ENCODE data around the gene RFK.

RFK gene

DNA sequence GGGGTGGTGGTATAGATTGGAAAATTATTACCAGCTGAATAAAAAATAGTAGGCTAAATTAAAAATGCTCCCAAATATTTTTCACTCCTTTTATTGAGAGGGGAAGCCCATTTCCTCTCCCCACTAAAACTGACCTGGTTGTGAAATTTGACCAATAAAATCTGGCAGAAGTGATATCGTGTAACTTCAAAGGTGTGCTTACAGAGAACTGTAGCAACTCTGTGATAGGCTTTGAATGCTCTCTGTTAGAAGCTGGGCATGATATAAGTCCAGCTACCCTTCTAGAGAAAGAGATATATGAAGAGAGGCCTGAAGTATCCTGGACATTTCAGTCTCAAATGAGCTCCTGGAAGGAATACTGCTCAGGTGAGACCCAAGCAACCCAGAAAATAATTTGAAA is 10.2 kb upstream of the RFK start:
- TF ChIP-seq, protein P1, sequence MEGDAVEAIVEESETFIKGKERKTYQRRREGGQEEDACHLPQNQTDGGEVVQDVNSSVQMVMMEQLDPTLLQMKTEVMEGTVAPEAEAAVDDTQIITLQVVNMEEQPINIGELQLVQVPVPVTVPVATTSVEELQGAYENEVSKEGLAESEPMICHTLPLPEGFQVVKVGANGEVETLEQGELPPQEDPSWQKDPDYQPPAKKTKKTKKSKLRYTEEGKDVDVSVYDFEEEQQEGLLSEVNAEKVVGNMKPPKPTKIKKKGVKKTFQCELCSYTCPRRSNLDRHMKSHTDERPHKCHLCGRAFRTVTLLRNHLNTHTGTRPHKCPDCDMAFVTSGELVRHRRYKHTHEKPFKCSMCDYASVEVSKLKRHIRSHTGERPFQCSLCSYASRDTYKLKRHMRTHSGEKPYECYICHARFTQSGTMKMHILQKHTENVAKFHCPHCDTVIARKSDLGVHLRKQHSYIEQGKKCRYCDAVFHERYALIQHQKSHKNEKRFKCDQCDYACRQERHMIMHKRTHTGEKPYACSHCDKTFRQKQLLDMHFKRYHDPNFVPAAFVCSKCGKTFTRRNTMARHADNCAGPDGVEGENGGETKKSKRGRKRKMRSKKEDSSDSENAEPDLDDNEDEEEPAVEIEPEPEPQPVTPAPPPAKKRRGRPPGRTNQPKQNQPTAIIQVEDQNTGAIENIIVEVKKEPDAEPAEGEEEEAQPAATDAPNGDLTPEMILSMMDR (IDR thresholded peaks at IDR 0.05; ENCODE audit: insufficient read depth, low read length, poor library complexity, severe bottlenecking): no peak
- H3K27me3 ChIP-seq (replicated peaks; ENCODE audit: control insufficient read depth, insufficient read depth, low read length): no peaks in the 10 kb centered on the region
- no peaks in the 10 kb centered on the region for H3K36me3 ChIP-seq (ENCODE audit: control insufficient read depth, insufficient read depth, low read length)
- DNase-seq (ENCODE audit: extremely low read depth, insufficient read length): no peak
- no peak overlapping the region for H3K4me3 ChIP-seq (replicated peaks; ENCODE audit: low read depth, low read length)

- peak; percentile 72 for DNase-seq (ENCODE audit: extremely low read depth, insufficient read length)
- TF ChIP-seq, protein P1 (IDR thresholded peaks at IDR 0.05; ENCODE audit: insufficient read depth, low read length, poor library complexity, severe bottlenecking): peak; percentile 47
Observed at GRCh38 chr9:76403352-76403751, 9.1 kb upstream of the RFK start.

GRCh38 chr9:76401580-76402354 is 7.5 kb upstream of the RFK start:
- no peak overlapping the region for H3K4me3 ChIP-seq (replicated peaks; ENCODE audit: low read depth, low read length)
- no peak for DNase-seq (ENCODE audit: extremely low read depth, insufficient read length)
- H3K27me3 ChIP-seq (replicated peaks; ENCODE audit: control insufficient read depth, insufficient read depth, low read length): no peaks in the 10 kb centered on the region
- TF ChIP-seq, protein P1 (IDR thresholded peaks at IDR 0.05; ENCODE audit: insufficient read depth, low read length, poor library complexity, severe bottlenecking): no peak
- no peaks in the 10 kb centered on the region for H3K36me3 ChIP-seq (ENCODE audit: control insufficient read depth, insufficient read depth, low read length)

More at GRCh38 chr9:76403352-76403751, 9.1 kb upstream of the RFK start:
- Histone ChIP-seq H3K27me3 (replicated peaks; ENCODE audit: control insufficient read depth, insufficient read depth, low read length) (no peaks in the 10 kb centered on the region), H3K36me3 (ENCODE audit: control insufficient read depth, insufficient read depth, low read length) (no peaks in the 10 kb centered on the region), H3K4me3 (replicated peaks; ENCODE audit: low read depth, low read length) (no peak overlapping the region)

DNA sequence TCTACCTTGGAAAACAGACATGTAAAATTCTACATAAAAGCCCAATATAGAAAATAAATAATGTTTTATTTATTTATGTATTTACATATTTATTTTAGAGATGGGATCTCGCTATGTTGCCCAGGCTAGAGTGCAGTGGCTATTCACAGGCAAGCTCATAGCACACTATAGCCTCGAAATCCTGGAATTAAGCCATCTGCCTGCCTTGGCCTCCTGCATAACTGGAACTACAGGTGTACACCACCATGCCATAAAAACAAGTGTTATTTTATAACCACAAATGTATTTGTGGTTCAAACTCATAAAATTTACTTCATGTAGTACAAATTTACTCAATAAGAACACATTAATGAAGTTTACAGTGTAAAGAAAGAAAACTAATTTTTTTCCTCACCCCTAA is 7.0 kb upstream of the RFK start:
- no peaks in the 10 kb centered on the region for H3K36me3 ChIP-seq (ENCODE audit: control insufficient read depth, insufficient read depth, low read length)
- H3K27me3 ChIP-seq (replicated peaks; ENCODE audit: control insufficient read depth, insufficient read depth, low read length): no peaks in the 10 kb centered on the region
- DNase-seq (ENCODE audit: extremely low read depth, insufficient read length): no peak
- TF ChIP-seq, protein P1 (IDR thresholded peaks at IDR 0.05; ENCODE audit: insufficient read depth, low read length, poor library complexity, severe bottlenecking): no peak
- no peak overlapping the region for H3K4me3 ChIP-seq (replicated peaks; ENCODE audit: low read depth, low read length)

DNA sequence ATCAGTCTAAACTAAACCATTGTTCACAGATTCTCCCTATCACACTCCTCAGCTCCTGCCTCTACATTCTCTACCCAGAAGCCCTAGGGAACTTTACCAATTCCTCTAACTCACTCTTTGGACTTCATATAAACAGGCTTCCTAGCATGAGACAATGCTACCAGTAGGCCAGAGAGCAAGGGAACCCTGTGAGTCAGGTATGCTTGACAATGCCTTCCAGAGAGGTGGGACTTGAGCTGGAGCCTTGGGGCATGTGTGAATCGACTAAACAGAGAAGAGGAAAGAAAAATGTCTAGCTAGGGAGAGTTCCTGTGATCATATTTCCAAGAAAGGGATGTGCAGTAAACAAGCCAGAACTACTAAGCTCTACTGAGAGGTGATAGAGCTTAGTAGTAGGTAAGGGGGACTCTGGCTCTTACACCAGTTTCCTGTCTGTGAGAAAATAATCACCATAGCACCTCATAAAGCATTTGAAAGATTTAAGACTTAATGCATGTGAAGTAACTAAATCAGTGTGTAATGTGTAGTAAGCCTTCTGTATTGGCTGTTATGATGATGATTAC is 6.4 kb upstream of the RFK start:
- Histone ChIP-seq H3K27me3 (replicated peaks; ENCODE audit: control insufficient read depth, insufficient read depth, low read length) (no peaks in the 10 kb centered on the region), H3K4me3 (replicated peaks; ENCODE audit: low read depth, low read length) (no peak overlapping the region), H3K36me3 (ENCODE audit: control insufficient read depth, insufficient read depth, low read length) (no peaks in the 10 kb centered on the region)
- no peak for DNase-seq (ENCODE audit: extremely low read depth, insufficient read length)
- TF ChIP-seq, protein P1 (IDR thresholded peaks at IDR 0.05; ENCODE audit: insufficient read depth, low read length, poor library complexity, severe bottlenecking): no peak
